Panc1 (cell line): Measurements from ENCODE around the gene CAND2. TPM values are rescaled to one million over a fixed set of nuclear protein-coding genes. Genes with fewer than 3 reads are reported as not detected.
A peak's percentile ranks its signal among the peaks of the same experiment; 100 is the strongest.

Experiments used
- ATAC-seq: fragments of 200-7000 bp; cut with Tn5 transposase; 2 replicates; pipeline ENCODE4 v1.9.1; 2020; ENCODE audit warnings: mild to moderate bottlenecking, moderate library complexity
- BruUV-seq: library from RNA; stranded (reverse); fragments of 400-500 nt; replicated peaks from 2 replicates; lab custom pipeline; 2021; lab: Mats Ljungman, UMichigan
- CTCF ChIA-PET: fragments of 300-600 bp; sonication (Branson Sonifier 250); formaldehyde crosslinking; loops from one replicate; lab custom pipeline; 2022; ENCODE audit warnings: antibody characterized with exemption; lab: Charles Lee
- POLR2A ChIA-PET: fragments of 300-600 bp; sonication (Branson Sonifier 250); formaldehyde crosslinking; loops from one replicate; lab custom pipeline; 2022; ENCODE audit warnings: antibody characterized with exemption; lab: Charles Lee
- DNase-seq: peaks from one replicate; pipeline ENCODE4 v3.0.0-alpha.2; 2010; ENCODE audit warnings: low read depth, low spot score
- H3K27ac ChIP-seq: 2 replicates; pipeline ENCODE4 v1.5.1; 2011; ENCODE audit warnings: mild to moderate bottlenecking, low read length, inconsistent platforms
- H3K27me3 ChIP-seq: fragments of 200-500 bp; sonication (Bioruptor generic); 2 replicates; pipeline ENCODE4 v1.6.0; 2014; ENCODE audit warnings: low read length, inconsistent platforms; ENCODE audit not compliant: control insufficient read depth, insufficient read depth
- H3K36me3 ChIP-seq: fragments of 200-500 bp; sonication (Bioruptor generic); 2 replicates; pipeline ENCODE4 v1.5.1; 2014; ENCODE audit warnings: inconsistent platforms, mild to moderate bottlenecking, low read length, moderate library complexity; ENCODE audit not compliant: control insufficient read depth, insufficient read depth
- H3K4me1 ChIP-seq: 2 replicates; pipeline ENCODE4 v1.5.1; 2011; ENCODE audit warnings: inconsistent platforms, mild to moderate bottlenecking, low read length, moderate library complexity; ENCODE audit not compliant: control insufficient read depth, insufficient read depth
- H3K4me3 ChIP-seq, 2 experiments: 2 replicates each; pipeline ENCODE4 v1.5.1; 2011 to 2012; ENCODE audit warnings: low read depth in 2 of 2, low read length in 2 of 2, mild to moderate bottlenecking in 2 of 2, inconsistent platforms in 1 of 2, moderate library complexity in 1 of 2
- H3K9me3 ChIP-seq: fragments of 200-500 bp; sonication (Bioruptor generic); 2 replicates; pipeline ENCODE4 v1.5.1; 2014; ENCODE audit warnings: low read depth, mild to moderate bottlenecking, inconsistent platforms, low read length, moderate library complexity; ENCODE audit not compliant: control insufficient read depth, insufficient read depth
- CTCF ChIP-seq: fragments of 450-650 bp; IDR thresholded peaks from 2 replicates; pipeline ENCODE4 v1.5.1; 2017; ENCODE audit warnings: mild to moderate bottlenecking
- POLR2AphosphoS5 ChIP-seq: IDR thresholded peaks from 2 replicates; pipeline ENCODE4 v1.6.1; 2012; ENCODE audit warnings: mild to moderate bottlenecking, low read depth, low read length, moderate library complexity
- REST ChIP-seq, 2 experiments: IDR thresholded peaks; 2 replicates each; pipeline ENCODE4 v1.6.1; 2011 to 2012; ENCODE audit warnings: low read depth in 2 of 2, control low read depth in 1 of 2, low read length in 1 of 2, mild to moderate bottlenecking in 1 of 2, moderate library complexity in 1 of 2; ENCODE audit not compliant: insufficient read depth in 1 of 2
- SIN3A ChIP-seq: IDR thresholded peaks from 2 replicates; pipeline ENCODE4 v1.6.1; 2012; ENCODE audit warnings: low read depth, mild to moderate bottlenecking, low read length, moderate library complexity, borderline replicate concordance; ENCODE audit not compliant: insufficient read depth
- TCF7L2 ChIP-seq: IDR thresholded peaks from 2 replicates; pipeline ENCODE4 v1.6.1; 2011; ENCODE audit warnings: mild to moderate bottlenecking, low read depth, low read length, inconsistent platforms
- in situ Hi-C: cut with HindIII; loops from 2 replicates; pipeline ENCODE4 v1.10.0; 2016; ENCODE audit warnings: low sequenced_read_pairs, low pct_unique_long_range_greater_than_20kb
- intact Hi-C: fragments of 100-400 bp; cut with micrococcal nuclease; formaldehyde crosslinking; loops from one replicate; pipeline ENCODE4 v1.10.0; 2022; ENCODE audit not compliant: unreplicated experiment
- total RNA-seq: library from RNA; stranded (reverse); gene quantifications from one replicate; pipeline ENCODE4 v1.2.1, GENCODE V29; 2021; ENCODE audit not compliant: unreplicated experiment

Gene CAND2
- total RNA-seq, 1 experiment from 2014 or later: 0.13 TPM

- no TSS peak for BruUV-seq
- TF ChIP-seq SIN3A: no peak
- TF ChIP-seq REST (IDR thresholded peaks at IDR 0.05; ENCODE audit: insufficient read depth in 1 of 2, low read depth in 2 of 2, low read length in 1 of 2): no peak
- no peak for TF ChIP-seq CTCF
- no peak for TF ChIP-seq TCF7L2
- no peak for TF ChIP-seq POLR2AphosphoS5
- no peaks in the 10 kb centered on the region for H3K4me1 ChIP-seq
- intact Hi-C loops: no loop called here
- no peaks in the 10 kb centered on the region for H3K27me3 ChIP-seq
- no peak overlapping the region for H3K4me3 ChIP-seq
- ATAC-seq: peak; percentile 34
- DNase-seq: no peak
- H3K9me3 ChIP-seq: no peaks in the 10 kb centered on the region
- CTCF ChIA-PET: interaction anchor here (0.7 kb wide), 1 partner anchor 21 kb away, joined by 4 read pairs; no protein-coding TSS in a partner anchor
- in situ Hi-C loops: no loop called here
- H3K27ac ChIP-seq: no peak overlapping the region
- POLR2A ChIA-PET: no interaction called here
- peaks cover 21% of the 10 kb centered on the region for H3K36me3 ChIP-seq
These were observed 34.9 kb downstream of the CAND2 start for GRCh38 chr3:12831301-12831866.

- ATAC-seq (peak; percentile 23), DNase-seq (no peak)
- in situ Hi-C loops (no loop called here), intact Hi-C loops (no loop called here)
- Histone ChIP-seq H3K27ac (no peak overlapping the region), H3K9me3 (no peaks in the 10 kb centered on the region), H3K4me1 (peaks cover 4% of the 10 kb centered on the region; the same call in 1 of the 2 replicates), H3K36me3 (peaks cover 31% of the 10 kb centered on the region), H3K27me3 (no peaks in the 10 kb centered on the region), H3K4me3 (no peak overlapping the region)
- no TSS peak for BruUV-seq
- POLR2A ChIA-PET: no interaction called here
- TF ChIP-seq POLR2AphosphoS5 (peak; percentile 56; the same call in 1 of the 2 replicates), REST (IDR thresholded peaks at IDR 0.05; ENCODE audit: insufficient read depth in 1 of 2, low read depth in 2 of 2, low read length in 1 of 2) (no peak)
- CTCF ChIA-PET: no interaction called here
These were observed 36.1 kb downstream of the CAND2 start for GRCh38 chr3:12832350-12833221.
